ENCODE data around the gene ARHGEF6. TPM values are rescaled to one million over a fixed set of nuclear protein-coding genes. Genes with fewer than 3 reads are reported as not detected.

Gene ARHGEF6
- total RNA-seq, 1 donor from 2014 or later: 4.7 TPM

GRCh38 chrX:136708348-136708747, 72.4 kb downstream of the ARHGEF6 start:
- peak; percentile 24 for TF ChIP-seq CTCF (IDR thresholded peaks at IDR 0.05; ENCODE audit: insufficient read depth, low read depth, low read length)
- TF ChIP-seq EZH2 (IDR thresholded peaks at IDR 0.05; ENCODE audit: insufficient read depth, low read length): no peak
- Mint-ChIP-seq H3K9me3 (ENCODE audit: unreplicated experiment) (no peaks in the 10 kb centered on the region), H3K27ac (ENCODE audit: unreplicated experiment) (no peak overlapping the region), H3K4me1 (ENCODE audit: low read depth, unreplicated experiment) (peaks cover 7% of the 10 kb centered on the region), H3K27me3 (ENCODE audit: low read depth, unreplicated experiment) (no peaks in the 10 kb centered on the region), H3K4me3 (ENCODE audit: unreplicated experiment) (no peak overlapping the region), H3K36me3 (ENCODE audit: low read depth, unreplicated experiment) (peaks cover 1% of the 10 kb centered on the region)
- FAIRE-seq (peak; percentile 39), DNase-seq (ENCODE audit: low read depth) (no peak)
- Histone ChIP-seq H3K27ac (ENCODE audit: low read depth, low read length) (no peak overlapping the region), H3K4me2 (ENCODE audit: low read length) (no peak overlapping the region), H3K9me3 (ENCODE audit: insufficient read depth, low read depth, low read length) (no peaks in the 10 kb centered on the region), H3K4me3 (ENCODE audit: insufficient read depth, low read depth, low read length) (no peak overlapping the region), H3K9ac (ENCODE audit: low read length) (no peak overlapping the region), H3K79me2 (ENCODE audit: insufficient read depth, low read length) (no peaks in the 10 kb centered on the region), H3K4me1 (ENCODE audit: insufficient read depth, low read length) (no peaks in the 10 kb centered on the region), H3K27me3 (ENCODE audit: insufficient read depth, low read length) (no peaks in the 10 kb centered on the region), H2AFZ (ENCODE audit: low read depth, low read length) (no peak overlapping the region), H4K20me1 (ENCODE audit: insufficient read depth, low read length) (no peaks in the 10 kb centered on the region), H3K36me3 (ENCODE audit: insufficient read depth, low read length) (no peaks in the 10 kb centered on the region)

- Mint-ChIP-seq H3K27ac (ENCODE audit: unreplicated experiment) (no peak overlapping the region), H3K27me3 (ENCODE audit: low read depth, unreplicated experiment) (no peaks in the 10 kb centered on the region), H3K4me1 (ENCODE audit: low read depth, unreplicated experiment) (peaks cover 5% of the 10 kb centered on the region), H3K9me3 (ENCODE audit: unreplicated experiment) (no peaks in the 10 kb centered on the region), H3K36me3 (ENCODE audit: low read depth, unreplicated experiment) (no peaks in the 10 kb centered on the region), H3K4me3 (ENCODE audit: unreplicated experiment) (no peak overlapping the region)
- FAIRE-seq: peak; percentile 88
- Histone ChIP-seq H3K9ac (ENCODE audit: low read length) (no peak overlapping the region), H3K4me1 (ENCODE audit: insufficient read depth, low read length) (no peaks in the 10 kb centered on the region), H3K4me3 (ENCODE audit: insufficient read depth, low read depth, low read length) (no peak overlapping the region), H3K27me3 (ENCODE audit: insufficient read depth, low read length) (no peaks in the 10 kb centered on the region), H2AFZ (ENCODE audit: low read depth, low read length) (no peak overlapping the region), H3K9me3 (ENCODE audit: insufficient read depth, low read depth, low read length) (no peaks in the 10 kb centered on the region), H3K36me3 (ENCODE audit: insufficient read depth, low read length) (no peaks in the 10 kb centered on the region), H3K79me2 (ENCODE audit: insufficient read depth, low read length) (no peaks in the 10 kb centered on the region), H4K20me1 (ENCODE audit: insufficient read depth, low read length) (no peaks in the 10 kb centered on the region), H3K27ac (ENCODE audit: low read depth, low read length) (no peak overlapping the region), H3K4me2 (ENCODE audit: low read length) (no peak overlapping the region)
- no peak for TF ChIP-seq EZH2 (IDR thresholded peaks at IDR 0.05; ENCODE audit: insufficient read depth, low read length)
- no peak for TF ChIP-seq CTCF (IDR thresholded peaks at IDR 0.05; ENCODE audit: insufficient read depth, low read depth, low read length)
- no peak for DNase-seq (ENCODE audit: low read depth)
These were observed 83.6 kb downstream of the ARHGEF6 start for GRCh38 chrX:136697156-136697555.

GRCh38 chrX:136694431-136695087, 86.2 kb downstream of the ARHGEF6 start:
- peak; percentile 32 for DNase-seq (ENCODE audit: low read depth)
- no peak overlapping the region for H3K27ac ChIP-seq (ENCODE audit: low read depth, low read length)
- H3K4me1 ChIP-seq (ENCODE audit: insufficient read depth, low read length): peaks cover 9% of the 10 kb centered on the region
- H3K4me2 ChIP-seq (ENCODE audit: low read length): no peak overlapping the region
- H3K9me3 ChIP-seq (ENCODE audit: insufficient read depth, low read depth, low read length): no peaks in the 10 kb centered on the region
- Mint-ChIP-seq H3K36me3 (ENCODE audit: low read depth, unreplicated experiment) (no peaks in the 10 kb centered on the region), H3K9me3 (ENCODE audit: unreplicated experiment) (no peaks in the 10 kb centered on the region), H3K27me3 (ENCODE audit: low read depth, unreplicated experiment) (no peaks in the 10 kb centered on the region), H3K4me1 (ENCODE audit: low read depth, unreplicated experiment) (peaks cover 22% of the 10 kb centered on the region), H3K4me3 (ENCODE audit: unreplicated experiment) (no peak overlapping the region), H3K27ac (ENCODE audit: unreplicated experiment) (peak overlapping the region; percentile 34)
- no peak overlapping the region for H2AFZ ChIP-seq (ENCODE audit: low read depth, low read length)
- no peak for TF ChIP-seq EZH2 (IDR thresholded peaks at IDR 0.05; ENCODE audit: insufficient read depth, low read length)
- peak; percentile 60 for TF ChIP-seq CTCF (IDR thresholded peaks at IDR 0.05; ENCODE audit: insufficient read depth, low read depth, low read length)
- no peaks in the 10 kb centered on the region for H3K27me3 ChIP-seq (ENCODE audit: insufficient read depth, low read length)
- FAIRE-seq: peak; percentile 100
- no peaks in the 10 kb centered on the region for H3K36me3 ChIP-seq (ENCODE audit: insufficient read depth, low read length)
- H4K20me1 ChIP-seq (ENCODE audit: insufficient read depth, low read length): no peaks in the 10 kb centered on the region
- H3K9ac ChIP-seq (ENCODE audit: low read length): peak overlapping the region; percentile 35
- H3K4me3 ChIP-seq (ENCODE audit: insufficient read depth, low read depth, low read length): no peak overlapping the region
- H3K79me2 ChIP-seq (ENCODE audit: insufficient read depth, low read length): no peaks in the 10 kb centered on the region

Measured in astrocyte (in vitro differentiated cells and primary cell).